Neural crest cell (in vitro differentiated cells): ENCODE measurements around the gene TNFSF12. TPM values are rescaled to one million over a fixed set of nuclear protein-coding genes. Genes with fewer than 3 reads are reported as not detected.

Experiments
- DNase-seq: peaks from one replicate; pipeline ENCODE4 v3.0.0; 2021; ENCODE audit warnings: low read depth, mixed read lengths, low spot score
- H3K27ac Mint-ChIP-seq: one replicate; pipeline ENCODE4 v1.8.0; 2021; ENCODE audit warnings: mild to moderate bottlenecking, mixed read lengths; ENCODE audit not compliant: unreplicated experiment
- H3K27me3 Mint-ChIP-seq: 2 replicates; pipeline ENCODE4 v1.8.0; 2021; ENCODE audit warnings: low read depth, mild to moderate bottlenecking, mixed read lengths
- H3K36me3 Mint-ChIP-seq: 2 replicates; pipeline ENCODE4 v1.8.0; 2021; ENCODE audit warnings: low read depth, mild to moderate bottlenecking, mixed read lengths
- H3K4me1 Mint-ChIP-seq: 2 replicates; pipeline ENCODE4 v1.8.0; 2021; ENCODE audit warnings: mixed read lengths
- H3K4me3 Mint-ChIP-seq: one replicate; pipeline ENCODE4 v1.8.0; 2021; ENCODE audit warnings: mild to moderate bottlenecking, mixed read lengths
- H3K9me3 Mint-ChIP-seq: 2 replicates; pipeline ENCODE4 v1.8.0; 2021; ENCODE audit warnings: mixed read lengths
- total RNA-seq: library from RNA; stranded (reverse); gene quantifications from 2 replicates; pipeline ENCODE4 v1.2.1, GENCODE V29; 2021
- TF ChIP-seq, protein P1 (sequence below): fragments of 200-600 bp; sonication (generic); conservative IDR thresholded peaks from 2 replicates; pipeline ENCODE4 v1.5.0; 2021; ENCODE audit warnings: antibody characterized with exemption, mild to moderate bottlenecking

Gene TNFSF12
- total RNA-seq, 1 donor from 2014 or later = 5.4 TPM

DNA sequence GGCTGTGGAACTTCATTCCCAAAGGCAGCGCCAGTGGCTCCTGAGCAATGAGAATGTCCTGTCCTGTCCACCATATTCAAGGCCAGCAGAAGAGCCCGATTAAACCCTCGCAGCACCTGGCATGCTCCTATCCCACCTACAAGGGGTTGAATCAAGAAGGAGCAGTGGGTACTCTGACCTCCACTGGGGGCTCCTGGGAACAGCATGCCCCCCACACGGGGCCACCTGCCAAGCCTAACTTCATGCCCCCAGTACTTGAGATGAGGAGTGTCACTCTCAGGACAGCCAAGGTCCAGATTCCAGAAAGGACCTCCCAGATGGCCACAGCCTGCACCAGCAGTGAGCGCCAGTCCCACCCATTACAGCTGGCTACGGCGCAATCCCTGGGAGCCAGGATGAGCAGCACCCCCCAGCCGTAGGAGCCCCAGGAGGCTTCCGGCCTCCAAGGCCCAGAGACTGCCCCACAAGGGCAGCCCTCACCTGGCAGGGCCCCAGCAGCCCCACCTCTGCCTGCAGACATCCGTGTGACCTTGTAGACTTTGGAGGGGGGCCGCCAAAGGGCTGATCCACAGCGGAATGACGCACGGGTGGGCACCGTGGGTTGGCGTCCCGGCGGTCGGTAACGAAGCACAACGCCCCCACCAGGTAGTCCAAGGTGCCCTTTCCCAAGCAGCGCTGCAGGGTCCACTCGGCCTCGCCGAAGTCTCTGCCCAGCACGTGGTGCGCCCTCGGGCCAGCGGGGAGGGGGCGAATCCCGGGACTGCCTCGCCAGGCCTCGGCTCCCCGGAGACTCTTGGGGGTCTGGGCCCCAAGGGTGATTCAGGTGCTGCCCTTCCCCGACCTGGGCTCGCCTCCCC is 33.8 kb downstream of the TNFSF12 start:
- H3K4me1 Mint-ChIP-seq = peaks cover 54% of the 10 kb centered on the region
- peak overlapping the region; percentile 100 for H3K27ac Mint-ChIP-seq
- peak overlapping the region; percentile 84 for H3K4me3 Mint-ChIP-seq
- H3K27me3 Mint-ChIP-seq = peaks cover 35% of the 10 kb centered on the region
- DNase-seq = no peak
- H3K36me3 Mint-ChIP-seq = peaks cover 37% of the 10 kb centered on the region
- TF ChIP-seq, protein P1, sequence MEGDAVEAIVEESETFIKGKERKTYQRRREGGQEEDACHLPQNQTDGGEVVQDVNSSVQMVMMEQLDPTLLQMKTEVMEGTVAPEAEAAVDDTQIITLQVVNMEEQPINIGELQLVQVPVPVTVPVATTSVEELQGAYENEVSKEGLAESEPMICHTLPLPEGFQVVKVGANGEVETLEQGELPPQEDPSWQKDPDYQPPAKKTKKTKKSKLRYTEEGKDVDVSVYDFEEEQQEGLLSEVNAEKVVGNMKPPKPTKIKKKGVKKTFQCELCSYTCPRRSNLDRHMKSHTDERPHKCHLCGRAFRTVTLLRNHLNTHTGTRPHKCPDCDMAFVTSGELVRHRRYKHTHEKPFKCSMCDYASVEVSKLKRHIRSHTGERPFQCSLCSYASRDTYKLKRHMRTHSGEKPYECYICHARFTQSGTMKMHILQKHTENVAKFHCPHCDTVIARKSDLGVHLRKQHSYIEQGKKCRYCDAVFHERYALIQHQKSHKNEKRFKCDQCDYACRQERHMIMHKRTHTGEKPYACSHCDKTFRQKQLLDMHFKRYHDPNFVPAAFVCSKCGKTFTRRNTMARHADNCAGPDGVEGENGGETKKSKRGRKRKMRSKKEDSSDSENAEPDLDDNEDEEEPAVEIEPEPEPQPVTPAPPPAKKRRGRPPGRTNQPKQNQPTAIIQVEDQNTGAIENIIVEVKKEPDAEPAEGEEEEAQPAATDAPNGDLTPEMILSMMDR = no peak
- H3K9me3 Mint-ChIP-seq = no peaks in the 10 kb centered on the region

DNA sequence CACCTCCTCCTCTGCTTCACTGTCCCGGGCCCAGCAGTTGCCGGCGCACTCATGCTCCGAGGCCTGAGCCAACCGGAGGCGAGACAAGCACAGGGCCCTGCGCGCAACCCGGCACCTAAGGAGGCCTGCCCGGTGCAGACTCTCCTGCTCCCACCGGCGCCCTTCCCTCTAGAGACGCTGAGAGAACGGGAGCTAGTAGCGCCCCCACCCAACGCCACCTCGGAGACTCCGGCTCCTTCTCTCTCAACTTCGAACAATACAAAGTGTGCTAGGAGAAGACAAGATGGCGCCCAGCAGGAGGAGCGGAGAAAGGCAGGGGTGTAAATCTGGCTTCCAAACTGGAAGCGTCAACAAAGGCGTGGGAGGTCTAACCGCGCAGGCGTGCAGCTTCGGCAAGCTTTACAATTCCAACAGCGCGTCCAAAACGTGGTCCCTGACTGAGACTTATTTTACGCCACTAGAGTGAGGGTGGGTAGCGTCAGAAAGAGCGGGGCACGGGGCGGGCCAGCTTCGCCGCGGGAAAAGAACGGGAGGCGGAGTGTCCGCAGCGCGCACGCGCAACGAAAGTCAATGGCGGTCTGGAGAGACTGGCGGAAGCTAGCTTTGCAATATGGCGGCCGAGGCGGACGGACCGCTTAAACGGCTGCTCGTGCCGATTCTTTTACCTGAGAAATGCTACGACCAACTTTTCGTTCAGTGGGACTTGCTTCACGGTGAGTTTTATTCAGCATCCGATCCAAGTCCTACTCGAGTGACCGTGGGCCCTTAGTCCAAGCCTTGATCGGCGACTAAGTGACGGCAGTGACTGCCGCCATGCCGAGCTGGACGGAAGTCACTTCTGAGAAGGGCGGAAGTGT is 34.6 kb downstream of the TNFSF12 start, which contains the start of gene MPDU1:
Gene MPDU1 (plus strand): TSS at position 600 of the 857 bp plus-strand sequence. CDS start 11 bp downstream, at position 611.
- TF ChIP-seq, protein P1 = no peak
- H3K4me3 Mint-ChIP-seq = peak within 1 kb of the TSS; percentile 99
- no peaks in the 10 kb centered on the region for H3K9me3 Mint-ChIP-seq
- H3K4me1 Mint-ChIP-seq = peaks cover 47% of the 10 kb centered on the region
- DNase-seq = peak; percentile 92
- H3K27me3 Mint-ChIP-seq = peaks cover 30% of the 10 kb centered on the region
- peak within 1 kb of the TSS; percentile 100 for H3K27ac Mint-ChIP-seq
- H3K36me3 Mint-ChIP-seq = peaks cover 31% of the 10 kb centered on the region

DNA sequence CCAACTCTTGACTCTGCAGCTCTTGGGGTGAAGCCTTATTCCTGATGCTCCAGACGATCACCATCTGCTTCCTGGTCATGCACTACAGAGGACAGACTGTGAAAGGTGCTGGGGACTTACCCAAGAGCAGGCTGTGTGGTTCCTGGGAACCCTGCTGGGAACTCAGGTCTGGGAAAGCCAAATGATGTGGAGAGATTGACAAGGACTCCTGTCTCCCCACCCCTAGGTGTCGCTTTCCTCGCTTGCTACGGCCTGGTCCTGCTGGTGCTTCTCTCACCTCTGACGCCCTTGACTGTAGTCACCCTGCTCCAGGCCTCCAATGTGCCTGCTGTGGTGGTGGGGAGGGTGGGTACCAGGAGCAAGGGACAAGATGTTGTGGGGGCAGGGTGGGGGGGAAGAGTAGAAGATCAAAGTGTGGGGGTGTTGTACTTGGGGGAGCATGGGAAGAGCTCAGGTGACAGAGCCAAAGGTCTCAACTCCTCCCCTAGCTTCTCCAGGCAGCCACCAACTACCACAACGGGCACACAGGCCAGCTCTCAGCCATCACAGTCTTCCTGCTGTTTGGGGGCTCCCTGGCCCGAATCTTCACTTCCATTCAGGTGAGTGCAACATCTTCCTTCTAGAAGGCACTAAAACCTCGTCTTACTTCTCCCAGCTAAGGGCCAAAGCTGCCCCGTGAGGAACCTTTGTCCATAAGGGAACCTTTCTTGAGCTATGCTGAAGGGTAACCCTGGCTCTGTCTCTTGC is 38.0 kb downstream of the TNFSF12 start:
- peaks cover 13% of the 10 kb centered on the region for H3K36me3 Mint-ChIP-seq
- TF ChIP-seq, protein P1 = peak; percentile 25
- no peak overlapping the region for H3K27ac Mint-ChIP-seq
- H3K4me1 Mint-ChIP-seq = peaks cover 30% of the 10 kb centered on the region
- DNase-seq = no peak
- no peaks in the 10 kb centered on the region for H3K9me3 Mint-ChIP-seq
- peak overlapping the region; percentile 73 for H3K4me3 Mint-ChIP-seq
- peaks cover 13% of the 10 kb centered on the region for H3K27me3 Mint-ChIP-seq

DNA sequence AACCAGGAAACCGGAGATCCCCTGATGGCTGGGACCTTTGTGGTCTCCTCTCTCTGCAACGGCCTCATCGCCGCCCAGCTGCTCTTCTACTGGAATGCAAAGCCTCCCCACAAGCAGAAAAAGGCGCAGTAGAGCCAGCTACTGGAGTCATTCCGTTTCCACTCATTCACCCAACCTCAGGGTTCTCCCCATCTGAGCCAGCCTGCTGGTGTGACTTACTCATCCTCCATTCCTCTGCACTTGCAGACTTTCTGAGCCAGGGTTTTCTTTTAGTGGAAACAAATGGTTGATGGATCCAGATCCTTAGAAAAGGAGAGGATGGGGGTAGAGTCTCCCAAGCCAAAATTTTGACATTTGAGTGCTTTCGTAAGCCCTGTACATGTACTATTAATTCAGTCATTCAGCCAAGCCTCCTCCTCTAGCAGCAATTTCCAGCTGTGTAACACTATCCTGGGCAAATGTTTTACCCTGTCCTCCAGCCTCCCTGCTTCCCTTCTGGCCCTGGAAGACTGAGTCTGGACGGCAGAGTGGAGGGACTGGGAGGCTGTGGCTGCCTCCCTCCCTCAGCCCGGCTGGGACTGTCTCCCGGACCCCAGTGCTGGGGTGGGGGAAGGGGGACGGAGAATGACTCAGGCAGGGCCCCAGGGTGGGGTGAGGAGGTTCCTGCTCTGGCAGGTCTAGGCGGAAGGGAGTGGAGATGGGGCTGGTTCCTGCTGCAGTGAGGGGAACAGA is 38.7 kb downstream of the TNFSF12 start:
- peaks cover 10% of the 10 kb centered on the region for H3K36me3 Mint-ChIP-seq
- peak overlapping the region; percentile 73 for H3K4me3 Mint-ChIP-seq
- no peak for DNase-seq
- peak overlapping the region; percentile 43 for H3K27ac Mint-ChIP-seq
- peaks cover 25% of the 10 kb centered on the region for H3K4me1 Mint-ChIP-seq
- TF ChIP-seq, protein P1 = no peak
- H3K27me3 Mint-ChIP-seq = peaks cover 10% of the 10 kb centered on the region
- no peaks in the 10 kb centered on the region for H3K9me3 Mint-ChIP-seq
